HG02571 (cell line): ENCODE measurements around the gene FAM131A.

ENCODE experiments used
- ATAC-seq: cut with Tn5 transposase; IDR thresholded peaks from one replicate; pipeline ENCODE4 v1.9.1; 2021; ENCODE audit warnings: mild to moderate bottlenecking, moderate library complexity; ENCODE audit not compliant: unreplicated experiment

The FAM131A gene

DNA sequence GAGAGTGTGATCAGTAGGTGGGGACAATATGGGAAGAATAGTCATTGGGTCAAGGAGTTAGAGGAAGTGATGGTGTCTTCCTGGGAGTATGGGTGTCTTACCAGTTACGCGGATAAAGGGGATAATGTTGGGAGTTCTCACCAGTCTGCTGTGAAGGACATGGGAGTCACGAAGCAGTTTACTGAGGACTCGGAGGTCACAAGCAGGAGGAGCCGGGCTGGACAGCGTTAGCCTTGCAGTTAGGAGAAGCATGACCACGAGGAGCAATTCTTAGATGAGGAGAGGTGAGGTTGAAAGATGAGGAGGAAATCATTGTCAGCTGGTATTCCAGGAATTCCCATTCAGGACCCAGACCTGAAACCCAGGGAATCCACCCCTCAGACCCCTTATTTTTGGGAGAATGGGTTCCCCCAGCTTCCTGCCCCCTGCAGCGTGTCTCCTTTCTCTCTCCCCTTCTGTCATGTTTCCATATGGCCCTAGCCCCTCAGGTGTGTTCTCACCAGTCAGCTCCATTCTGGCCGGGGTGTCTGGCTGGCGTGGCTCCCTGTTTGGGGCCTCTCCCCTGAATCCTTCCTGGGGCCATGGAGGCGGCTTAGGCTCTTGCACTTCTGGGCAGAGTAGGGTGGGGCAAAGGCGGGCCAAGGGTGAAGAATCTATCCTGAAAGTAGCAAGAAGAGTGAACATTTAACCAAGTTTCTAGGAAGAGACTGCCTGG, 38.5 kb downstream of the FAM131A start:
- ATAC-seq, result no peak

DNA sequence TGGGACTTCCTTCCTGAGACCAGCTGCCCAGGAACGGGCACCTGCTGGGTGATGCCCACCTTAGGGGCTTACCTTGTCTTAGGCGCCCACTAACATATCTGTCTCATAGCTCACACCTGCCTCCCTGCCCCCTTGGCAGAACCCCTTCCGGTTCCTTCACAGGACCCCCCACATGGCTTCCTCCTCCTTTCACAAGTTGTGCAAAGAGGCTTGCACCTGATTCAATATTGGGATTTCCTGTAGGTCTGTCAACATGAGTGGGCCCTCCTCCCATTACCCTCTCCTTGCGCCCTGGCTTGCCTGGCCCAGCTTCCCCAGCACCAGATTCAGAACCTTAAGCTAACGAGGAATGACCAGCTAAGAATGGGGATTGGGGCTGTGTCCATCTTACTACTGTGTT, 40.0 kb downstream of the FAM131A start:
- no peak for ATAC-seq

DNA sequence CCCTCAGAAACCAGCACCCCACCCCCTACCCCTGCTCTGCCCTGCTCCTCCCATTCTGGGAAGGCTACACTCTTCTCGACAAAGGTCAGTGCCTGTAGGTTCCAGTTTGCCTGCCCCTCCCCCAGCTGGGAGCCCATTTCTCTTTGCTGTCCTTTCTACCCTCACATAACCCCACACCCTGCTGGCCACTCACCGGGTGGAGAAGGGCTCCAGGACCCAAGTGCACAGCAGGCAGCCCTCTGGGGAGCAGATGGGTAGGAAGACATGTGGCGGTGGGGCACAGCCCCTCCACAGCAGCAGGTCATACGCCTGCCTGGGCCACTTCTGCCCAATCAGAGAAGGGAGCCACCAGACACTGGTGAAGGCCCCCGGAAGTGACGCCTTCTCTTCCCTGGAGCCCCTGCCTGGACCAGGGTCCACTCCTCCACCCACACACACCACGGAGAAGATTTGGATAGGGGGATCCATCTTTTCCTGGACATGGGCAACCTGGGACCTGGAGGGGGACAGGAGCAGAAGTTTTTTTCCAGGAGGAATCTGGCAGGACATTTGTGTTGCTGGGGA, 40.6 kb downstream of the FAM131A start, which contains the start of gene THPO:
TSS of gene THPO (minus strand) at position 326 of the 564 bp plus-strand sequence. CDS start 1,948 bp downstream, outside the sequence.
- no peak for ATAC-seq

DNA sequence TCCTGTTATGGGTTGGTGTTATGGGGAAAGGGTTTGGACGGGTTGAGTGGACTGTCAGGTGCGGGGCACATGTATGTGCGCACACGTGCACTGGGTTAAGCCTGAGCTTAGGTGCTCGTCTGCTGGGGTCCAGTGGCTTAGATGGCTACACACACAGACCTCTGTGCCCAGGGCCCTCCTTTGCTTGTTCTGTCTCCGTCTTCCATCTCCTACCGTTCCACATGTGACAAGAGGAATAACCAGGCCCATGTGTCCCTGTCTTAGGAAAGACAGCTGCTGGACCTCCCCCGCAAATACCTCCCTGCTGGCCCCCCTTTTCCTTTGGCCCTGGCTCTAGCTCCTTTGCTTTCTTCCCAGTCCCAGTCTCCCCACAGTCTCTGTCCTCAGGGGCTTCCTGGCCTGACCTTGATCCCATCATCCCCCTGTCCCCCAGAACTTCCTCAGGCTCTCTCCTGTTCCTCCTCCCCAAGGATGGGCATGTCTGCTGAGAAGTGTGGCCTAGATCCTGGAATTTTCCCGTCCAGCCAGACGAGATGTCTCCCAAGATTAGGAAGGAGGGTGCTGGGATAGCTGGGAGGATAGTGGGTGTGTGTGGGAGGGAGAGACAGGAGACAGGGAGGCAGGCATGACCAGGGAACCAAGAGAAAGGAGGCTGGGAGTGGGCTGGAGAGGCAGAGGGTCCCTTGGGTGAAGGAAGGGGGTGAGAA, 41.4 kb downstream of the FAM131A start:
- no peak for ATAC-seq

DNA sequence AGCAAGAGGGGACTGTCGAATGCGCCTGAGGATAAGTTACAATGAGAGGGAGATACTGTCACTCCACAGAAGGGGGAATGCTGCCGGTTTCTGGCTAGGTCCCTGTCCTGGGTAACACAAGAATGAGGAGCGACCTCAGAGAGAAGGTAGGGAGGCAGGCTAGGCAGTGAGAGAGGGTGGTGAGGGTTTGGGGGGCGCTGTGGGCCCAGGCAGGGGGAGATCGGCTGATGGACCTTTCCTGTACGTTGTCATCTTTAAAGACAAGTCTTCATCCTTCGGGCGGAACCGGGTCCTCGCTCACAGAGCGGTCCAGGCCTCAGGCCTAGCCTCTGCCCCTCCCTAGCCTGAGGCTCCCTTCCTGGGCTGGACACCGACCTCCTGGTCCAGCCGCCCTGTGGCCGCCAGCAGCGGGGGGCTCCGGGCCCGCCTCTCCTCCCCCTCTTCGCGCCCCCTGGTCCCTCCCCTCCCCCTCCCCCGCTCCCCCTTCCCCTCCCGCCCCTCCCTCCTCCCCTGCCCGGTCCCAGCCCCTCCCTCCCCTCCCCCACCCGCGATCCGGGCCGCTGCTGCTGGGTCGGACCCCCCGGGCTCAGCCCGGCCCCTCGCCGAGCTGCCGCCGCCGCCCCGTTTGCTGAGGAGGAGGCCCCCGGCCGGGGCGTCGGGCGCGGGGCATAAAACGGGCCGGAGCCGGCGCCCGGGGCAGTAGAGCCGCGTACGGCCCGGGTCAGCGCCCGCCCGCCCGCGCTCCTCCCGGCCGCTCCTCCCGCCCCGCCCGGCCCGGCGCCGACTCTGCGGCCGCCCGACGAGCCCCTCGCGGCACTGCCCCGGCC, 42.2 kb downstream of the FAM131A start, which contains the start of gene CHRD:
TSS of gene CHRD (plus strand) at position 697 of the 827 bp plus-strand sequence. CDS start 265 bp downstream, outside the sequence.
- ATAC-seq, result no peak

DNA sequence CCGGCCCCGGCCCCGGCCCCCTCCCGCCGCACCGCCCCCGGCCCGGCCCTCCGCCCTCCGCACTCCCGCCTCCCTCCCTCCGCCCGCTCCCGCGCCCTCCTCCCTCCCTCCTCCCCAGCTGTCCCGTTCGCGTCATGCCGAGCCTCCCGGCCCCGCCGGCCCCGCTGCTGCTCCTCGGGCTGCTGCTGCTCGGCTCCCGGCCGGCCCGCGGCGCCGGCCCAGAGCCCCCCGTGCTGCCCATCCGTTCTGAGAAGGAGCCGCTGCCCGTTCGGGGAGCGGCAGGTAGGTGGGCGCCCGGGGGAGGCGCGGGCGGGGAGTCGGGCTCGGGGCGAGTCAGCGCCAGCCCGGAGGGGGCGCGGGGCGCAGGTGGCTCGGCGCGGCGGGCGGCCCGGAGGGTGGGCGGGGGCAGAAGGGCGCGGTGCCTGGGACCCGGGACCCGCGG, 42.8 kb downstream of the FAM131A start:
- ATAC-seq, result no peak

DNA sequence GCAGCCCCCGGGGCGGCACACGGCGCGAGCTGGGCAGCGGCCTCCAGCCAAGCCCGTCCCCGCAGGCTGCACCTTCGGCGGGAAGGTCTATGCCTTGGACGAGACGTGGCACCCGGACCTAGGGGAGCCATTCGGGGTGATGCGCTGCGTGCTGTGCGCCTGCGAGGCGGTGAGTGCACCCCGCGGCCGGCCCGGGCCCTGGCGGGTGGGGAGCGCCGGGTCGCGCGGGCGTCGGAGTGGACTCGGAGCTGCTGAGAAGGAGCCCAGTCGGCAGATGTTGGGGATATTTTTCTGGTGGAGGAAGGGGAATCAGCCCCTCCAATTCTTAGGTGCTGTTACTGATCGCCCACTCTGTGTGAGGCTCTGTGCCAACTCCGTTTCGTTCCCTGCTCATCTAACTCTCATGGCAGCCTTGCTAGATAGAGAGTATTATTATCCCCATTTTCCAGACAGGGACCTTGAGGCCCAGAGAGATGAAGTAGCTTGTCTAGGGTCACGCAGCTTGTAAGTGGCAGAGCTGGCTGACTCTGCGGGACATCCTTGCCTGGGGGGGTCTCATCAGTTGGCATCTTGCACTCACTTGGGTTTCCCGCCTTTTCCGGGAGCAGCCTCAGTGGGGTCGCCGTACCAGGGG, 43.3 kb downstream of the FAM131A start:
- ATAC-seq, result no peak

DNA sequence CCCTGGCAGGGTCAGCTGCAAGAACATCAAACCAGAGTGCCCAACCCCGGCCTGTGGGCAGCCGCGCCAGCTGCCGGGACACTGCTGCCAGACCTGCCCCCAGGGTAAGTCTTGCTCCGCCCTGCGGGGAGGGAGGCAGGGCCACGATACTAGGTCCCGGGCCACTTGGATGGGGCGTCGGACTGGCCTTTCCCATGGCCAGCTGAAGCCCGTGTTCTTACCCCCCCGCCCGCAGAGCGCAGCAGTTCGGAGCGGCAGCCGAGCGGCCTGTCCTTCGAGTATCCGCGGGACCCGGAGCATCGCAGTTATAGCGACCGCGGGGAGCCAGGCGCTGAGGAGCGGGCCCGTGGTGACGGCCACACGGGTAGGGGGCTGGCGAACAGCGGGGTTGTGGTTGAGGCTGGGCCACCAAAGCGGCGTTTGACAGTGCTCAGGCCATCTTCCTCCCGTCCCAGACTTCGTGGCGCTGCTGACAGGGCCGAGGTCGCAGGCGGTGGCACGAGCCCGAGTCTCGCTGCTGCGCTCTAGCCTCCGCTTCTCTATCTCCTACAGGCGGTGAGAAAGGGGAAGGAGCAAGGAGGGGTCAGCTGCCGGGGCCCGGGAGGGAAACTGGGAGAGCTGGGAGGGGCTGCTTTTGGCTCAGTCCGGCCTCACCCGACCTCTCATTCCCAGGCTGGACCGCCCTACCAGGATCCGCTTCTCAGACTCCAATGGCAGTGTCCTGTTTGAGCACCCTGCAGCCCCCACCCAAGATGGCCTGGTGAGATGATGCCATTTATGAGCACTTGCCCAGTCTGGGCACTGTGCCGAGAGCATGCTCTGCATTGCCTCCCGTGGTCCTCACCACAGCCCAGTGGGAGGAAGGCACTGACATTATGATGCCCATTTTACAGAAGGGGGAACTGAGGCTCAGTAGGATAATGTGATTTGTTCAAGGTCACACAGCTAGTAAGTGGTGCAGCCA, 44.1 kb downstream of the FAM131A start:
- no peak for ATAC-seq

DNA sequence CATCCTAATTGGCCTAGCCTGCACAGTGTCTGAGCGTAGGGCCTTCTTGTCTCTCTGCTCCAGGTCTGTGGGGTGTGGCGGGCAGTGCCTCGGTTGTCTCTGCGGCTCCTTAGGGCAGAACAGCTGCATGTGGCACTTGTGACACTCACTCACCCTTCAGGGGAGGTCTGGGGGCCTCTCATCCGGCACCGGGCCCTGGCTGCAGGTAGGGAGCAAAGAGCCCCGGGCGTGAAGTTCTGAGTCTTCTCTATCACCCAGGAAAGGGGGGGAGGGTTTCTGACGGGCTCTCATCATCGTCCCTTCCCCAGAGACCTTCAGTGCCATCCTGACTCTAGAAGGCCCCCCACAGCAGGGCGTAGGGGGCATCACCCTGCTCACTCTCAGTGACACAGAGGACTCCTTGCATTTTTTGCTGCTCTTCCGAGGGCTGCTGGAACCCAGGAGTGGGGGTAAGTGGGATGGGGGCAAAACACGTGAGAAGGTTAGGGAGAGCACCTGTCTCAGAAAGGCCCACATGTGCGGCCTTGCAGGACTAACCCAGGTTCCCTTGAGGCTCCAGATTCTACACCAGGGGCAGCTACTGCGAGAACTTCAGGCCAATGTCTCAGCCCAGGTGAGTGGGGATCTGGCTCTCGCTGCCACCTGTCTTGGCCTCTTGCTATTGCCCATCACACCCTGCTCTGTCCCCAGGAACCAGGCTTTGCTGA, 45.1 kb downstream of the FAM131A start:
- no peak for ATAC-seq

DNA sequence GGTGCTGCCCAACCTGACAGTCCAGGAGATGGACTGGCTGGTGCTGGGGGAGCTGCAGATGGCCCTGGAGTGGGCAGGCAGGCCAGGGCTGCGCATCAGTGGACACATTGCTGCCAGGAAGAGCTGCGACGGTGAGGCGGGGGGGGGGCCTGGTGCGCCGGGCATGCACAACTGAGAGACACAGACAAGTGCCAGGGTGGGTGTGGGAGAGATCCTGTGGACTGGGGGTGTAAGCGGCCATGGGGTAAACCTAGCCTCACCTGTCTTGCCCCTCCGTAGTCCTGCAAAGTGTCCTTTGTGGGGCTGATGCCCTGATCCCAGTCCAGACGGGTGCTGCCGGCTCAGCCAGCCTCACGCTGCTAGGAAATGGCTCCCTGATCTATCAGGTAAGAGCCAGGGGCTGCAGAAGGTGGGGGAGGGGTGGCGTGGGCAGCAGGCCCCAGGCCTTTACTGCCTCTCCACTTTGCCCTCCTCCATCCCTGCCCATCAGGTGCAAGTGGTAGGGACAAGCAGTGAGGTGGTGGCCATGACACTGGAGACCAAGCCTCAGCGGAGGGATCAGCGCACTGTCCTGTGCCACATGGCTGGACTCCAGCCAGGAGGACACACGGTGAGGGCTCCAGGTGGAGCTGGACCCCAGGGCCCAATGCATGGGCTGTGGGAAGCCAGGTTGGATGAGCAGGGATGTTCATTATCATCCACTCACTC, 45.8 kb downstream of the FAM131A start:
- no peak for ATAC-seq

DNA sequence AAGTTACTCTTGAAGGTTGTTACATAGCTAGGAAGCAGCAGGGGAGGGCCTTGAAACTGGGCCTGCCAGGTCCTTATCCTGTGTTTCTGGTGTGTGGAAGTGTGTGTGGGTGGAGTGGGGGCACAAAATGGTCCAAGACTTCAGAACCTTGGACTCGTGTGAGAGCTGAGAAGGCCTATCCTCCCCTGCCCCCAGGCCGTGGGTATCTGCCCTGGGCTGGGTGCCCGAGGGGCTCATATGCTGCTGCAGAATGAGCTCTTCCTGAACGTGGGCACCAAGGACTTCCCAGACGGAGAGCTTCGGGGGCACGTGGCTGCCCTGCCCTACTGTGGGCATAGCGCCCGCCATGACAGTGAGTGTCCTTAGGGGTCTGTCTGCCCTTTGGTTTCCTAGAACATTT, 46.9 kb downstream of the FAM131A start:
- ATAC-seq, result no peak

DNA sequence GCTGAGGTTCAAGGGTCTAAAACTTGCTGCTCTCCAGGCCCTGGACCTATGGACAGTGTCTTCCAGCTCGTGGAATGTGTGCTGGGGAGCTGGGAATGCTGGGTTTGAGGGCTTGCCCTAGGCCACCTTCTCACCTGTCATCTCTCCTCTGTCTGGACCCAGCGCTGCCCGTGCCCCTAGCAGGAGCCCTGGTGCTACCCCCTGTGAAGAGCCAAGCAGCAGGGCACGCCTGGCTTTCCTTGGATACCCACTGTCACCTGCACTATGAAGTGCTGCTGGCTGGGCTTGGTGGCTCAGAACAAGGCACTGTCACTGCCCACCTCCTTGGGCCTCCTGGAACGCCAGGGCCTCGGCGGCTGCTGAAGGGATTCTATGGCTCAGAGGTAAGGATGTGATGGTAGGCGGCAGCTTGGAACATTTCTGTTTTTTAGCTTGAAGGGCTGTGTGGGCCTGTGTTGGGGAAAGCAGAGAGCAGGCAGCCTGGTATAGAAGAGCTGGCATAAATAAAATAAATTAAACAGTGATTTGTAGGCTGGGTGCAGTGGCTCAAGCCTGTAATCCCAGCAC, 47.5 kb downstream of the FAM131A start:
- ATAC-seq, result no peak

DNA sequence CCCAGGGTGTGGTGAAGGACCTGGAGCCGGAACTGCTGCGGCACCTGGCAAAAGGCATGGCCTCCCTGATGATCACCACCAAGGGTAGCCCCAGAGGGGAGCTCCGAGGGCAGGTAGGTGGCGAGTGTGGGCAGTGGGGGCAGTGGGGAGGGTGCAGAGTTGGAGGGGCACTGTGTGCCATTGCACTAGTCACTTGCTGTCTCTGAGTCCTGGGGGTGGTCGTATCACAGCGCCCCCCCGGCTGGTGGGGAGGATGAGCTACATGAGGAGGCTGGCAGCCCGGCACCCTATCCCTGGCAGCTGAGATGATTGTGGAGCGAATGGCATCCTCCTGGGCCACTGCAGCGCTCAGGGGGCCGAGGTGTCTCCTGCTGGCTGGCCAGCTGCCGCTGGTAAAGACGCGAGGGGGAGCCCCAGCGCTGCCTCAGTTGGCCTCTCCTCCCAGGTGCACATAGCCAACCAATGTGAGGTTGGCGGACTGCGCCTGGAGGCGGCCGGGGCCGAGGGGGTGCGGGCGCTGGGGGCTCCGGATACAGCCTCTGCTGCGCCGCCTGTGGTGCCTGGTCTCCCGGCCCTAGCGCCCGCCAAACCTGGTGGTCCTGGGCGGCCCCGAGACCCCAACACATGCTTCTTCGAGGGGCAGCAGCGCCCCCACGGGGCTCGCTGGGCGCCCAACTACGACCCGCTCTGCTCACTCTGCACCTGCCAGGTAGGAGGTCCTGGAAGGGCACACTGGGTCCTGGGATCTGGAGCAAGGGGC, 48.8 kb downstream of the FAM131A start:
- ATAC-seq, result no peak

DNA sequence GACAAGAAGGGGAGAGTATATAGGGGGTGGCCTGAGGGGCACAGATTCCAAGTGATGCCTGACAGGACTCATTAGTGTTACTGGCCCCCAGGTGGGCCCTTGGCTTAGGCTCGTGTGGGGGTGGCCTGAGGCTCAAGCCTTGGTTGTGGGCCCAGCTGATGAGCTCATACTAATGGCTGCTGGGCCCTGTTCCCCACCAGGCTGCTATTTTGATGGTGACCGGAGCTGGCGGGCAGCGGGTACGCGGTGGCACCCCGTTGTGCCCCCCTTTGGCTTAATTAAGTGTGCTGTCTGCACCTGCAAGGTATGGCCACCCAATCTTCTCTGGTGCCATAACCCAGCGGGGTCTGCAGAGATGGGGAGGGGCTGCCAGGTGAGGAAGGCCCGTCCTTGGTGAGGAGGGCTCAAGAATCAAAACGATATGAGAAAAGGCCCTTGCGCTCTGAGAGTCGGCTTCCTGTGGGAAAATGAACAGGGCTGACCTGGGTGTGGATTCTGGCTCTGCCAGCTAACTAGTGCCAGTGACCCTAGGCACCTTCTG, 49.8 kb downstream of the FAM131A start:
- ATAC-seq, result no peak

DNA sequence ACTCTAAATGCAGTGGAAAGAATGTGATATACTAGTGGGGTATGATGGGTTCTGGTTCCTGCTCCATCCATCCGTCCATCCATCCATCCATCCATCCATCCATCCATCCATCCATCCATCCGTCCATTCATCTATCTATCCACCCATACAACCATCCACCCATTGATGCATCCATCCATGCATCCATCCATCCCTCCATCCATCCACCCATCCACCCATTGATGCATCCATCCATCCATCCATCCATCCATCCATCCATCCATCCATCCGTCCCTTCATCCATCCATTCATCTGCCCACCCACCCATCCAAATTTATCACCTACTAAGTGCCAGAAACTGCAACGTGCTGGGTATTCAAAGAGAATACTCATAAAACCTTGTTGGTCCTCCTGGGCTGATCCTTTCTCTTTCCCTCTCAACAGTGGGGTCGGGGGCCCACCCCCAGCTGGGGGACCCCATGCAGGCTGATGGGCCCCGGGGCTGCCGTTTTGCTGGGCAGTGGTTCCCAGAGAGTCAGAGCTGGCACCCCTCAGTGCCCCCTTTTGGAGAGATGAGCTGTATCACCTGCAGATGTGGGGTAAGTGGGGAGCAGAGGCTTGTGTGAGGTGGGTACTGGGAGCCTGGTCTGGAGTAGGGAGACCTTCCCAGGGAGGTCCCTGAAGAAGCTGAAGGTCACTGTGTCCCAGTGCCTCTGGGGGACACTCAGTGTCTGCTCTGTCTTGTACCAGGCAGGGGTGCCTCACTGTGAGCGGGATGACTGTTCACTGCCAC, 51.0 kb downstream of the FAM131A start:
- no peak for ATAC-seq

DNA sequence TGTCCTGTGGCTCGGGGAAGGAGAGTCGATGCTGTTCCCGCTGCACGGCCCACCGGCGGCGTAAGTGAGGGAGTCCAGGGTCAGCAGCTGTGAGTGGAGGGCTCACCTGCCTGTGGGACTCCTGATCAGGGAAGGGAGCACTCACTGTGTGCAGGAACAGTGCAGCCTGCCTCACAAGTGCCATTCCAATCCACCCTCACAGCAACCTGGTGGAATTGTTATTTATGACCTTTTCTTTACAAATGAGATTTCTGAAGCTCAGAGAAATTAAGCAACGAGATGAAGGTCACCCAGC, 51.5 kb downstream of the FAM131A start:
- ATAC-seq, result no peak
